NCI-H82 (cell line): ENCODE data around the gene PRR20D.
"Not testable (repeated sequence)": the region's sequence is repeated elsewhere in the genome, so short reads cannot be mapped to it uniquely, and the experiment has no call there.

Source experiments
- DNase-seq: peaks from one replicate; lab custom pipeline; 2025; lab: John Stamatoyannopoulos, UW

PRR20D gene

GRCh38 chr13:57160332-57160731 is at the start of gene PRR20D:
Gene PRR20D (plus strand): TSS chr13:57160632. CDS start chr13:57161019, 387 bp downstream.
- DNase-seq = not testable (repeated sequence)

- DNase-seq = no peak
Observed at GRCh38 chr13:57114945-57115344, 45.5 kb upstream of the PRR20D start.

- no peak for DNase-seq
Observed at GRCh38 chr13:57123681-57124080, 36.8 kb upstream of the PRR20D start.

- peak; percentile 13 for DNase-seq
Observed at GRCh38 chr13:57128909-57129308, 31.5 kb upstream of the PRR20D start.

- DNase-seq = no peak
Observed at GRCh38 chr13:57136093-57136492, 24.3 kb upstream of the PRR20D start.

GRCh38 chr13:57137585-57137984 is 22.8 kb upstream of the PRR20D start:
- DNase-seq = no peak

- no peak for DNase-seq
Observed at GRCh38 chr13:57138988-57139387, 21.4 kb upstream of the PRR20D start.

GRCh38 chr13:57139781-57140180 is 20.7 kb upstream of the PRR20D start:
- DNase-seq = not testable (repeated sequence)

- not testable (repeated sequence) for DNase-seq
Observed at GRCh38 chr13:57140235-57140968, 20.0 kb upstream of the PRR20D start, which contains the start of gene PRR20A. Gene PRR20A (plus strand): TSS chr13:57140918. CDS start chr13:57141305, 387 bp downstream.

GRCh38 chr13:57147188-57147587 is 13.2 kb upstream of the PRR20D start, which contains the start of gene PRR20B:
Gene PRR20B (plus strand): TSS chr13:57147488. CDS start chr13:57147875, 387 bp downstream.
- not testable (repeated sequence) for DNase-seq

- DNase-seq = not testable (repeated sequence)
Observed at GRCh38 chr13:57148106-57148505, 12.3 kb upstream of the PRR20D start.

GRCh38 chr13:57153761-57154160 is 6.7 kb upstream of the PRR20D start, which contains the start of gene PRR20C:
Gene PRR20C (plus strand): TSS chr13:57154061. CDS start chr13:57154448, 387 bp downstream.
- DNase-seq = not testable (repeated sequence)

- not testable (repeated sequence) for DNase-seq
Observed at GRCh38 chr13:57166897-57167296, 6.5 kb downstream of the PRR20D start, which contains the start of gene PRR20E. Gene PRR20E (plus strand): TSS chr13:57167197. CDS start chr13:57167584, 387 bp downstream.

GRCh38 chr13:57191667-57192066 is 31.2 kb downstream of the PRR20D start:
- no peak for DNase-seq

- no peak for DNase-seq
Observed at GRCh38 chr13:57212989-57213388, 52.6 kb downstream of the PRR20D start.
